SK-N-MC (cell line): ENCODE data around the gene MT1X.

Source experiments
- EZH2 ChIP-seq: fragments of 200-600 bp; sonication (generic); IDR thresholded peaks from one replicate; pipeline ENCODE4 v1.6.1; 2017; ENCODE audit warnings: antibody characterized with exemption
- POLR2AphosphoS5 ChIP-seq: IDR thresholded peaks from 2 replicates; pipeline ENCODE4 v1.6.1; 2012; ENCODE audit warnings: mild to moderate bottlenecking, low read depth, low read length, borderline replicate concordance

GRCh38 chr16:56688762-56689161, 6.5 kb downstream of the MT1X start:
- TF ChIP-seq EZH2 (no peak), POLR2AphosphoS5 (no peak)
